Measurements from ENCODE around the gene EYS.

DNA sequence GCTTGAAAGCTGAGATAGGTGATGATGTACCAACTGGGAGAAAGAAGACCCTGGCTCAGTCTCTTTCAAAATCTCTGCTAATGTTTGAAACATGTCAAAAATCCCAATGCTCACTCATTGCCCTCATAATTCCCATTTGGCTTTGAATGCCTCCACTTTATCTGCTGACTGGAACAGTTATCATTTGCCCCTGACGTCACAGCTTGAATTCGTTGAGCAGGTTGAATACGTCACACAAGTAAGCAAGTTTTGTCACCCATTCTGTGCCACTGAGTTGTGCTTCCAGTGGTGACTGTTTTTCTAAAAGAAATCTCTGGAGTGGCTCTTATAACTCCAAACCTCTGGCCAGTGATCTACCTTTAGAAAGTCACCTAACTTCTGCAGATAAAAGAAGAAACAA lies 991.4 kb downstream of the EYS start:
- TF ChIP-seq, protein P1, sequence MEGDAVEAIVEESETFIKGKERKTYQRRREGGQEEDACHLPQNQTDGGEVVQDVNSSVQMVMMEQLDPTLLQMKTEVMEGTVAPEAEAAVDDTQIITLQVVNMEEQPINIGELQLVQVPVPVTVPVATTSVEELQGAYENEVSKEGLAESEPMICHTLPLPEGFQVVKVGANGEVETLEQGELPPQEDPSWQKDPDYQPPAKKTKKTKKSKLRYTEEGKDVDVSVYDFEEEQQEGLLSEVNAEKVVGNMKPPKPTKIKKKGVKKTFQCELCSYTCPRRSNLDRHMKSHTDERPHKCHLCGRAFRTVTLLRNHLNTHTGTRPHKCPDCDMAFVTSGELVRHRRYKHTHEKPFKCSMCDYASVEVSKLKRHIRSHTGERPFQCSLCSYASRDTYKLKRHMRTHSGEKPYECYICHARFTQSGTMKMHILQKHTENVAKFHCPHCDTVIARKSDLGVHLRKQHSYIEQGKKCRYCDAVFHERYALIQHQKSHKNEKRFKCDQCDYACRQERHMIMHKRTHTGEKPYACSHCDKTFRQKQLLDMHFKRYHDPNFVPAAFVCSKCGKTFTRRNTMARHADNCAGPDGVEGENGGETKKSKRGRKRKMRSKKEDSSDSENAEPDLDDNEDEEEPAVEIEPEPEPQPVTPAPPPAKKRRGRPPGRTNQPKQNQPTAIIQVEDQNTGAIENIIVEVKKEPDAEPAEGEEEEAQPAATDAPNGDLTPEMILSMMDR (IDR thresholded peaks at IDR 0.05) = no peak
- TF ChIP-seq POLR2A (IDR thresholded peaks at IDR 0.05) (no peak), POLR2AphosphoS5 (IDR thresholded peaks at IDR 0.05) (no peak)
